ENCODE measurements around the gene LRPAP1. TPM values are rescaled to one million over a fixed set of nuclear protein-coding genes. Genes with fewer than 3 reads are reported as not detected.

LRPAP1 gene
- polyA plus RNA-seq, 6 donors from 2014 or later = 93.5 to 120 (median 96.2) TPM

DNA sequence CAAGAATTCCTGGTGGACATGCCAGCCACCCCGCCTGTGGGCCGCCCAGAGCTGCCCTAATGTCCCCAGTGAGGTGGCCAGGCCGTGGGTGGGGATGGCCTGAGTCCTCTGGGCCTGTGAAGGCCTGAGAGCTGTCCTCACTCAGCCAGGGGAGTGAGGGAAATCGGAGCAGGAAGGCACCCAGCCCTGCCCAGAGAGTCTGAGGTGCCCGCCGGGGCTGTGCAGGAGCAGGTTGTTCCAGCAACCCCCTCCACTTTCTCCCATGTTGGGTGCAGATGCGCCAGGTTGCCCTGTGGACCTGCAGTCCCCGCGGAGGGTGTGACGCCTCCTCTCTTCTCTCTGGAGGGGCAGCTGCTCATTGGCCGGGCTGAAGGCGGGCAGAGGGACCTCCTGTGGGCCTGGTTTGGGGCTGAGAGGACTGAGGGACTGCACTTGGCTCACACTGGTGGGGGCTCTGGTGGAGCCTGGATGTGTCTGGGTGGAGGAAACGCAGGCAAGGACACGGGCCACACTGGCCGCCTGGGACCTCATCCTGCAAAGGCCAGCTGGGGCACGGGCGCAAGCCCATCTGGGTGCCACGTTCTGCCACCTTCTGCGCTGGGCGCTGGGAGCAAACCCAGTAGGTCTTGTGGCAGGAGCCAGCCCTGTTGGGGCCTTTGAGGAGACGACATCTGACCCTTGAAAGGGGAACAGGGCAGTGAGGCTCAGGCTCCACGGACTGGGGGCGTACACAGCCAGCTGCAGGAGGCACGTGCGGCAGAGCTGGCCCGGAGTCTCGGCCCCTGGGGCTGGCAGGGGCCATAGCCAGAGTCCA, 55.1 kb downstream of the LRPAP1 start:
- H3K36me3 Mint-ChIP-seq = no peaks in the 10 kb centered on the region
- H3K4me1 Mint-ChIP-seq = peaks cover 12 to 19% (median 16%) of the 10 kb centered on the region in 3 donors
- H3K27ac Mint-ChIP-seq = no peak overlapping the region
- ATAC-seq (ENCODE audit: low read depth in 2 of 2) = no peak
- H3K9me3 Mint-ChIP-seq = no peaks in the 10 kb centered on the region
- H3K4me3 Mint-ChIP-seq = peak overlapping the region in 1 of 8 donors; percentile 1
- H3K27me3 Mint-ChIP-seq = peaks cover 0 to 22% (median 5%) of the 10 kb centered on the region in 3 donors
- DNase-seq = no peak

DNA sequence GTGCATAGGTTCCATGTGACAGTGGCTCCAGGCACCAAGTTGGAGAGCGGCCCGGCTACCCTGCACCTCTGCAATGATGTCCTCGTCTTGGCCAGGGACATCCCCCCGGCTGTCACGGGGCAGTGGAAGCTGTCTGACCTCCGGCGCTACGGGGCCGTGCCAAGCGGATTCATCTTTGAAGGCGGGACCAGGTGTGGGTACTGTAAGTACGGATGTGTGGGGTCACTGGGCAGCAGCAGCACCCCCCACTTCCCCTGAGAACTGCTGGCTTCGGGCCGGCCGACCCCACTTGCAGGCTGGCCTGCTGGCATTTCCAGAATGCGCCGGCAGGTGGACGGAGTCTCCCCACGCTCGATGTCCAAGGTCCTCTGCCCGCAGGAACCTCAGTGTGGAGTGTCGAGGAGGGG, 55.9 kb downstream of the LRPAP1 start:
- H3K27me3 Mint-ChIP-seq = peaks cover 0 to 22% (median 5%) of the 10 kb centered on the region in 3 donors
- DNase-seq (no peak), ATAC-seq (ENCODE audit: low read depth in 2 of 2) (no peak)
- H3K36me3 Mint-ChIP-seq = no peaks in the 10 kb centered on the region
- H3K4me3 Mint-ChIP-seq = no peak overlapping the region
- no peak overlapping the region for H3K27ac Mint-ChIP-seq
- no peaks in the 10 kb centered on the region for H3K9me3 Mint-ChIP-seq
- peaks cover 8 to 11% (median 11%) of the 10 kb centered on the region in 3 donors for H3K4me1 Mint-ChIP-seq

DNA sequence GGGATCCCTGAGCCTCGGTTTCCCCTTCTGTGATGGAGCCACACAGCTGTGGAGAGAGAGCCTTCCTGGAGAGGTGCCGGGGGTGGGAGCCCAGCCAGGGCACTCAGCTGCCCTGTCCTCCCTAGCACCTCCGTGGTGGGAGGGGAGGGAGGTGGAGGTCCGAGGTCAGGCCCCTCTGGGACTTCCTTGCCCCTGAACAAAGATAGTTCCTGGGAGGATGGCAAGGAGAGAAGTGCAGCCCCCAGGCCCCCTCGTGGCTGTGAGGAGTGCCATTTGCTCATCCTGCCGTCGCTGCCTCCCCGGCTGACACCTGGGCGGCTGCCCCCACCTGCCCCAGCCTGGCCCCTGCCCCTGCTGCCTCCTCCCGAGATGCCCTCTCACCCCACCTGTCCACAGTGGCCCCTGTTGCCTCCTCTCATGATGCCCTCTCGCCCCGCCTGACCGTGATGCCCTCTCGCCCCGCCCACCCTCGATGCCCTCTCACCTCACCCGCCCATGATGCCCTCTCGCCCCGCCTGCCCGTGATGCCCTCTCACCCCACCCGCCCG, 56.4 kb downstream of the LRPAP1 start:
- H3K9me3 Mint-ChIP-seq = no peaks in the 10 kb centered on the region
- peaks cover 0 to 17% (median 0%) of the 10 kb centered on the region in 3 donors for H3K27me3 Mint-ChIP-seq
- ATAC-seq (ENCODE audit: low read depth in 2 of 2) (no peak), DNase-seq (no peak)
- H3K4me1 Mint-ChIP-seq = peaks cover 3 to 7% (median 5%) of the 10 kb centered on the region in 3 donors
- H3K36me3 Mint-ChIP-seq = no peaks in the 10 kb centered on the region
- H3K4me3 Mint-ChIP-seq = no peak overlapping the region
- H3K27ac Mint-ChIP-seq = no peak overlapping the region

DNA sequence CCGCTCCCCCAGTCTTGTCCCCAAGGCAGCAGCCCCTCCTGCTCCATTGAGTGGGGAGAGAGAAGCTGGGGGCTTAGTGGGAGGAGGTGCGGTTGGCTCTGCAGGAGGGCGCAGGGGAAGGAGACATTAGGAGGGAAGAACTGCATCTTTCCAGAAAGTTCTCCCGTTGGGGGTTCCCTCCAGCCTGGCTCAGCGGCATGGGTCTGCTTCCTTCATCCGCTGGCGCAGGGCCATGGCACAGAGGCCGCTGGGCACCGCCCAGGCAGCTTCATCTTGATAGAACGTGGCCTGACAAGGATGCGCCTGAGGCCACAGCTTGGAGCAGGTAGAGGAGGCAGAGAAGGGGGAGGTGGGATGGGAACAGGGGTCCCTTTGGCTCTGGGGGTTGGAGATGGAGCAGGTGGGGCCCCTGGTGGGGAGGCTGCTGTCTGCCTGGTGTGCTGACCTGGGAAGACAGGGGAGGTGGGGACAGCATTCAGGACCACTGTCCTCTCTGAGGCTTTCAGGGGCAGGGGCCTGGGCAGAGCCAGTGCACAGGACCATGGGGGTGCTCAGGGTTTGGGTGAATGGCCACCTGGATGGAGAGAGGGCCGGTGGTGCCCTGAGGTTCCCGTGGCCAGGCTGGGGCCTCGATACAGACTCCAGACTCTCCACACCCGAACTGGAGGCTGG, 57.0 kb downstream of the LRPAP1 start:
- no peak overlapping the region for H3K27ac Mint-ChIP-seq
- H3K4me1 Mint-ChIP-seq = peaks cover 0 to 1% (median 0%) of the 10 kb centered on the region in 3 donors
- peaks cover 0 to 12% (median 0%) of the 10 kb centered on the region in 3 donors for H3K27me3 Mint-ChIP-seq
- no peak for ATAC-seq (ENCODE audit: low read depth in 2 of 2)
- H3K9me3 Mint-ChIP-seq = no peaks in the 10 kb centered on the region
- H3K4me3 Mint-ChIP-seq = no peak overlapping the region
- no peaks in the 10 kb centered on the region for H3K36me3 Mint-ChIP-seq
- DNase-seq = no peak

DNA sequence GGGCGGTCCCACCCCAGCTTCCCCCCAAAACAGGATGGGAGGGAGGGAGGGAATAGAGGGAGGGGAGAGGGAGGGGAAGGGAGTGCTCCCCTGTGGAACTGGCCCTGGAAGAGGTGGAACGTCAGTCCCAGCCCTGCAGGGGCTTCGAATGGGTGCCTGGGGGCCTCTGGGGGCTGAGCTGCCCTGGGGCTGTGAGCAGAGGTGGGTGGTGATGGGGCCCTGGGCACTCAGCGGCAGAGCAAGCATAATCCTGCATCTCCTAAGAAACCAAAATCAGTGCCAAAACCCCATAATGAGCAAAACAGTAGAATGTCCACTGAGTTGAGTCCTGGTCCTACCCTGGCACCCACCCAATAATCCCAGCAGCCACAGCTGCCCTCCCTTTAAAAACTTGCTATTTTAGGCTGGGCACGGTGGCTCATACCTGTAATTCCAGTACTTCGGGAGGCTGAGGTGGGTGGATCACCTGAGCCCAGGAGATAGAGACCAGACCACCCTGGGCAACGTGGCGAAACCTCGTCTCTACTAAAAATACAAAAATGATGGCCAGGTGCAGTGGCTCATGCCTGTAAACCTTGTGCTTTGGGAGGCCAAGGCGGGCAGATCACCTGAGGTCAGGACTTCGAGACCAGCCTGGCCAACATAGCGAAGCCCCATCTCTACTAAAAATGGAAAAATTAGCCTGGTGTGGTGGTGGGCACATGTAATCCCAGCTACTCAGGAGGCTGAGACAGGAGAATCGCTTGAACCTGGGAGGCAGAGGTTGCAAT, 58.0 kb downstream of the LRPAP1 start:
- no peak overlapping the region for H3K27ac Mint-ChIP-seq
- no peaks in the 10 kb centered on the region for H3K9me3 Mint-ChIP-seq
- no peaks in the 10 kb centered on the region for H3K4me1 Mint-ChIP-seq
- H3K36me3 Mint-ChIP-seq = no peaks in the 10 kb centered on the region
- H3K4me3 Mint-ChIP-seq = no peak overlapping the region
- DNase-seq = no peak
- ATAC-seq (ENCODE audit: low read depth in 2 of 2) = no peak
- H3K27me3 Mint-ChIP-seq = peaks cover 0 to 12% (median 0%) of the 10 kb centered on the region in 3 donors

GRCh38 chr4:3473181-3473950, 58.9 kb downstream of the LRPAP1 start:
- Mint-ChIP-seq H3K9me3 (no peaks in the 10 kb centered on the region), H3K4me1 (no peaks in the 10 kb centered on the region), H3K27me3 (peaks cover 0 to 12% (median 0%) of the 10 kb centered on the region in 3 donors), H3K27ac (no peak overlapping the region), H3K4me3 (no peak overlapping the region), H3K36me3 (no peaks in the 10 kb centered on the region)
- ATAC-seq (ENCODE audit: low read depth in 2 of 2) (no peak), DNase-seq (no peak)

GRCh38 chr4:3472411-3473141, 59.6 kb downstream of the LRPAP1 start:
- Mint-ChIP-seq H3K27ac (no peak overlapping the region), H3K9me3 (no peaks in the 10 kb centered on the region)

DNA sequence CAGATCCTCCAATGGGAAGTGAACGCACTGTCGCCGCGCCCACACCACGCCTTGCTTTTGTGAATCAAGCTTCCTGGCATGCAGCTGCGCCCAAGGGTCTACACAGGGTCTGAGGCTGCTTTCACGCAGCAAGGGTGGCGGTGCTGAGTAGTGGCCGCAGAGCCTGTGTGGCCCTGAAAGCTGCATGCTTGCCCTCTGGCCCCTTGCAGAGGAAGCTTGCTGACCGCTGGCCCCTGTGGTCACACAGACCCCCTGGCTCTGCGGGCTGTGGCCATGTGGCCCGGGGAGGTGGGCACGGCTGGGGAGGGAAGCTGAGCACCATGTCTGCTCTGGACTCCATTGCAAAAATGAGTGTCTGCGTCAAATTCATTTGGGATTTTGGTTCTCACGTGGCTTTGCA, 60.3 kb downstream of the LRPAP1 start:
- DNase-seq (no peak), ATAC-seq (ENCODE audit: low read depth in 2 of 2) (no peak)
- H3K36me3 Mint-ChIP-seq = no peaks in the 10 kb centered on the region
- no peak overlapping the region for H3K27ac Mint-ChIP-seq
- no peaks in the 10 kb centered on the region for H3K9me3 Mint-ChIP-seq
- H3K4me3 Mint-ChIP-seq = no peak overlapping the region
- H3K27me3 Mint-ChIP-seq = peaks cover 0 to 12% (median 0%) of the 10 kb centered on the region in 3 donors
- no peaks in the 10 kb centered on the region for H3K4me1 Mint-ChIP-seq

More at GRCh38 chr4:3472411-3473141, 59.6 kb downstream of the LRPAP1 start:
- ATAC-seq (ENCODE audit: low read depth in 2 of 2) = no peak
- Mint-ChIP-seq H3K4me3 (no peak overlapping the region), H3K36me3 (no peaks in the 10 kb centered on the region), H3K4me1 (no peaks in the 10 kb centered on the region), H3K27me3 (peaks cover 0 to 12% (median 0%) of the 10 kb centered on the region in 3 donors)
- no peak for DNase-seq

DNA sequence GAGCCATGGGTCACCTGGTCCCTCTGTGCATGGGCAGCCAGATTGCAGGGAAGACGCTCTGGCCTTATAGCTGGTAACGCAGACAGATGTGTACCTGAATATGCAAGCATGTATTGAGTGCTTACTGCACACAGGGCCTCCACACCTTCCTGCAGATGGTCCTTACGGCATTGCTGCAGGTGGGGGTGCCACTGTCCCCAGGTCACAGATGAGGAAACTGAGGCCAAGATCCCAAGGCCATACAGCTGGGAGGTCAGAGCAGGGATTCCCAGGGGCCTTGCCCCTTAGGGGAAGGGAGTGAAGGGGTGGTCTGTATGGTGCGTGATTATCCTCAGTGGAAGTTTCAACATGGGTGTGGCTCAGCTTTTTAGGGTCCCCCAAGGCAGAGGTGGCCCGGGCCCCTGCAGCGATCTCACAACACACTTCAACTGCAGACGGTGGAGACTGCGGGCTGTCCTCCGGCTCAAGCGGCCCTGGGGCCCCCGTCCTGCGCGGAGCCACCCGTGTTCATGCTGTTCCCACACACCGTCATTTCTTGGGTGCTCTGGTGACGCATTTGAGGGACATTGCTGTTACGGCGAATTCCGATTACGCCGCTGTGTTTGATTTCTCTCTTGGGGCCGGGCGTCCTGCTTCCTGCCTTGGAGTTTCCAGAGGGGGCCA, 61.0 kb downstream of the LRPAP1 start:
- DNase-seq (no peak), ATAC-seq (ENCODE audit: low read depth in 2 of 2) (no peak)
- no peak overlapping the region for H3K27ac Mint-ChIP-seq
- H3K4me1 Mint-ChIP-seq = no peaks in the 10 kb centered on the region
- H3K9me3 Mint-ChIP-seq = no peaks in the 10 kb centered on the region
- peaks cover 0 to 6% (median 0%) of the 10 kb centered on the region in 3 donors for H3K27me3 Mint-ChIP-seq
- no peak overlapping the region for H3K4me3 Mint-ChIP-seq
- H3K36me3 Mint-ChIP-seq = no peaks in the 10 kb centered on the region

DNA sequence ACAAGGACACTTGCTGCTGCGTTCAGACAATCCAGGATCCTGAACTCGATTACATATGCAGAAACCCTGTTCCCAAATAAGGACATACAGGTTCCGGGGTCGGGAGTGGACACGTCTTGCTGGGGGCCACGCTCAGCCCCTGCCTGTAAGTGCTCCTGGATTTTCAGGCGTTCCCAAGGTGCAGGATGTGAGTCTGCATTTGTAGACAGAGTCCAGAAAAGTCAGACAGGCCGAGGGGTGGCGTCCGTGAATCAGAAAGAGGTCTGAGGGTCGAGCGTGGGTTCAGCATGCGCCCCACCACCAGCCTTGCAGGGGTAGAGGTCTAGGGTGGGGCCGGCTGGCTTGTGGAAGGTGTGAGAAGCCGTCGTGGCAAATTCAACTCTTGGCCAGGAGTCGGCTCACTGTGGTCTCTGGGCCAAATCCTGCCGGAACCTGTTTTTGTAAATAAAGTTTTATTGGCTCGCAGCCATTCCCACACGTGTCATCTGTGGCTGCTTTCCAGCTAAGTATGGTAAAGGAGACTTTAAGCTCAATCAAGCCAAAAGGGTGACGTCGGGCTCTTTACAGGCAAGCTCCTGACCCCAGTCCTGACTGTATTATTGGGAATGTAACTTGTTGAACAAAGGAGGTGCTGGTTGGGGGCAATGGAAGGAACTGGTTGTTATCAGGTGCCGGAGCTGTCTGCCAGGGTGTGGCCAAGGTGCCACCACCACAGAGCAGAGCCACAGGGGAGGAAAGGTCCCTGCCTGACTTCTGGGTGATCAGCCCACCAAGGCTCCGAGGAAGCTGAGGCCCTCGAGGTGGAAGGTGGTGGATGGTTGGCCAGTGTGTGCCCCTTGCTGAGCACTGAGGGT, 61.8 kb downstream of the LRPAP1 start:
- ATAC-seq (ENCODE audit: low read depth in 2 of 2) (no peak), DNase-seq (no peak)
- H3K9me3 Mint-ChIP-seq = no peaks in the 10 kb centered on the region
- no peak overlapping the region for H3K4me3 Mint-ChIP-seq
- no peaks in the 10 kb centered on the region for H3K36me3 Mint-ChIP-seq
- peak overlapping the region in 1 of 6 donors; percentile 47 for H3K27ac Mint-ChIP-seq
- no peaks in the 10 kb centered on the region for H3K4me1 Mint-ChIP-seq
- H3K27me3 Mint-ChIP-seq = peaks cover 0 to 11% (median 4%) of the 10 kb centered on the region in 3 donors

All from naive B cell (primary cell).